HG03139 (cell line): ENCODE measurements around the gene PDIA5.

ENCODE experiments used
- ATAC-seq: cut with Tn5 transposase; IDR thresholded peaks from one replicate; pipeline ENCODE4 v1.9.1; 2021; ENCODE audit not compliant: unreplicated experiment

The PDIA5 gene

DNA sequence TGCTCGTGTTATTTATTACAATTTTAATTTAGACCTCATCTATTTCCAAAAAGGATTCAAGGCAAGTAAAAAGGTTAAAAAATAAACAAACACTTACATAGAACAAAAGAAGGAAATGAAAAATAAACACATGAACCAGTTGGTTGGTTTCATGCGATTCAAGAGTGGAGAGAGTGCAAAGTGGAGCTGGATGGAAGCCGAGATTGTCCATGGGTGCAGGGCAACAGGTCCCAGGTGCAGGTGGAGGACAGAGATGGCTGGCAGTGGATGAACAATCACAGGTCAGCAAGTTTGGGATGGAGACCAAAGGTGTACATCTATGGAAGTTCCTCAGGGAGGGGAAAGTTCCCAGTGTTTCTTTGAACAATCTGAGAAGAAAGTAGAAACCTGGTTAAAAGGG, 27.6 kb upstream of the PDIA5 start:
- no peak for ATAC-seq

DNA sequence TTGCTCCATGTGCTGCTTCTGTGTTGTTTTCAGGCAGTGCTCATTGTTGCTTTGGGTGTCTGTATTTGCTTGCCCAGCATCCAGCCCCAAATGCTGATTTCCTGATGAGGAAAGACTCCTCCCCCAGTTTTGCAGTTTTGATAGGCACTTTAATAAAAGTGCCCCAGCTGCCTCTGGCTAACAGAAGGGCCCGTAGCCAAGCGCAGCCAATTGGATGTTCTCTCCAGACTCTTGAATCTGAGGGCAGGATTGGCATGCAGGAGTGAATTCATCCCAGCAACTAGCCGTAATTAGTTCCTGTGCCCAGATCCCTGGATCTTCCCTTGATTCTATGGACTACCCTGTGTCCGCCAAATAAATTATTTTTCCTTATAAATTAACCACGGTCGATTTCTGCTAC, 24.4 kb upstream of the PDIA5 start:
- ATAC-seq: no peak

DNA sequence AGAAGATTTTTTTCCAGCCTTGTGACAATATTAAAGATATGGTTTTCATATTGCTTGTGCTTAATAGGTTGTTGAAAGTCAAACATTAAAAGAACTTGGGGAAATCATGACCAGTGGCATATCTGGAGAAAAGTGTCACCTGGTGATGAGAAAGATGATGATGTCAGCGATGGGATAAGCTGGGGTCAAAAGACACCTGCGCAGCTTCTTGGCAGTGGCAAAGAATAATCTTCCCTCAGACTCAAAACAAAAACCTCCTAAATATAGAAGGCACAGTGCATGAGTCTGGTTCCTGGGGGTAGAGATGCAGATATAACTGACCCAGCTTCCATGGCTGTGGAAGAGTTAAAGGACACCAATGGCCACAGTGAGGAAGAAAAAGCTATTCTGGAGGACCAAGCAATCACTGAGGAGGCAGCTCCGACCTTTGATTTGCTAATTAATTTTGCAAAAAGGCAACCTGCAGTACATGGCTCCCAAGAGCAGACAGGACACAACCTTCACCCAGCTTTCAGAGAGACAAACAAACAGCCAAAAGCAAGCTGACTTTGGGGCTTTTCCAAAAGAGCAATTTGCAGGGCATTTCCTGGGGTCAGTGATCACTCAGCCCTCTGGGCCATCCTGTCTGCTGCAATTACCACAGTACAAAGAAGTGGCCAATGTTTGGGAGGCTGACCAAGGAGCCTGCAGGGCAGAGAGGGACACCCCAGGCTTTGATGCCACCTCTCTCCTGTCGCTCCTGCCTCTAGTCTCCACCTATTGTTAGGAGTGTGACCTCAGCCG, 21.7 kb upstream of the PDIA5 start:
- ATAC-seq: no peak

DNA sequence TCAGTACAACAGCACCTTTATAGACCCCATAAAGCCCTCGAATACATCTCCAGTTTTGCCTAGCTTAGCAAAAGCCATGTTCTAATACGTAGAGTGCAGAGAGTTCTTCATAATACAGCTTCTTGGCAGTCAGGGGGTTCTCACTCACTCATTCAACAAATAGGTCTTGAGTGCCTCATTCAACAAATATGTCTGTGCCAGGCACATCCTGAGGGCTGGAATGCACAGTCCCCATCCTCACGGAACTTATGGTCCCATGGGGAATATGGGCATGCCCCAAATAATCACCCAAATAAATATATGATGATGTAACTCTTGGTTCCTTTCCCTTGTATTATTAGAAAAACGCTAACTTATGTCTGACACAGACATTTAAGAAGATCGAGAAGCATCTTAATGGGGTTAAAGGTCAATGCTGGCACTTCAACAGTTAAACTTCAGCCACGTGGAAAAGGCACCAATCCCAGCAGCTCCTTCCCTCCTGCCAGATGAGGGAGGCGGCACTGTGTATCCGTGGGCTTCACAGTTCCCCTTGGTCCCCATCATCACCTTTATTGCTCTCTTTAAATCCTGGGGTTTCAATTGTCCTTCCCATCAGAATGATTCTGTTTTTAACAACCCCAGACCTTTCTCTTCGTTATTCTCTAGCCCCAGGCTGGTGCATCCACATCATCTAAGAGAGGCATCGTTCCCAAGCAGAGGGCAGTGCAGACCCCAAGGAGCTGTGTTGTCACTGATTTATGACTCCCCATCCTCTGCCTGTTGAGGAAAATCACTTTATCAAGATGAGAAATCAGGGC, 20.4 kb upstream of the PDIA5 start:
- ATAC-seq: no peak

DNA sequence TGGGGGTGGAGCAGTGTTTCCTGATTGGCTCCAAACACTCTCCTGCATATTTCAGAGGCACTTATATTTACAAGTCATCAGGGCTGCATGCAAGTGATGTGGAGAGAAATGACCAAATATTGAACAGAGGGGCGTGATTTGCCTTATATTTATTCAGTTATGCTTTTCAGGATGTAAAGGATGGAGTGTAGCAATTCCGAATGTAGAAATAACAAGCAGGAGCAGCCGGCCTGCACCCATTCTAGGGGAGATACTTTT, 19.8 kb upstream of the PDIA5 start:
- no peak for ATAC-seq

DNA sequence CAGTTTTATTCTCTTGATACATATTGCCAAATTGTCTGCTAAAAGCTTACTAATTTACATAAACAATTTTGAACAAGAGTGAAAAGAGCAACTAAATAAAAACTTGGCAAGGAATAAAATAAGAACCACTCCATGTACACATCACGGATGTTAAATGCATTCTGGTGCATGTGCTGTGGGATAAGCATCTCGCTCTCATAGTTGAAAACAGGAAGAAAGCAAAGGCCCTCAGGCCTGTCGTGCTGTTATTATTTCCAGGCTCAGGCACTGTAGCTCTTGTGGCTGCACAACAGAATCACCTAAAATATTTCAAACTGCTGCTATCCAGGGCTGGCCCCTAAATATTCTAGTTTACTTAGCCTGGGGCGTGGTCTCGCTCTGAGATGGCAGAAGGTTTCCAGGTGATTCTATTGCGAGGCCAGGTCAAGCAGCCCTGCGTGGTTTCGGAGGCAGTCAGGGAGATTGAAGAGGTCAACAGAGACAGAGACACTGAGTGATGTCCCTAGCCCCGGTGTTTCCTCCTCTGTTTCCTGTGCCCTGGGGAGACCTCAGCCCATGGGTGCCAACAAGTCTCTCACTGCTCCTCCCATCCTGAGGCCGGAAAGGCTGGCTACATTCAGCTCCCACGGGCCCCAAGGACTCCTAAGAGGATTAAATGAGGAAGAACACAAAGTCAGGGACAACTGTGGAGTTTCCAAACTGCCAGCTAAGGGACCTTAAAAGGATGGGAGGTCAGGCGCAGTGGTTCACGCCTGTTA, 18.2 kb upstream of the PDIA5 start:
- ATAC-seq: no peak

DNA sequence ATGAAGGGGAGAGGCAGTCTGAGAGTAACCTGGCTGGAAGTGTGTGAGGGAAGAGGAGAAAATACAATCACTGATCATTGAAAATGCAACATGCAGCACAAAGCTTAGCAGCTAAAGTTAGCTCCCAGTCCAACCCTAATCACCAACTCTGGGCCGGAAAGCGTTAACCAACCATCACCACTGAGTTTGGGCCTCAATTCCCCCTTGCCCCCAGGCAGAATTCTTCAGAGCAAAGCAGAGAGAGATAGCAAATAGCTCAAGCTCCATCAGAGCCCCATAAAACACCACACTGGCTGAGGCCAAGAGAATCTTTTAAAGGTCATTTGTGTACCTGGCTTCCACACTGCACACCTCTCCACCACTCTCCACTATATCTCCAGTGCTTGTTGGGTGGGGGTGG, 16.2 kb upstream of the PDIA5 start:
- no peak for ATAC-seq

DNA sequence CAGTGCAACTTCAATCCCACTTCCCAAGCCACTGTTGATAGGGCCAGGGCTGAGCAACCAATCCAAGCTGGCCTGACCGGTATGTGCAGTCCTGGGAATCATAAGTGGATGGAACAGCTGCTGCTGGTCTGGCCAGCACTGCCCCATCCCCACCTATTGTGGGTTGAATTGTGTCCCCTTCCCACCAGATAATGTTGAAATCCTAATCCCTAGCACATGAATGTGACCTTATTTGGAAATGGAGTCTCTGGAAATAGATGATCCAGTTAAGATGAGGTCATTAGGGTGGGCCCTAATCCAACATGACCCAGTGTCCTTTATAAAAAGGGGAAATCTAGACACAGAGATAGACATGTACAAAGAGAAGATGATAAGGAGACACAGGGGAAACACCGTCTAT, 13.7 kb upstream of the PDIA5 start:
- no peak for ATAC-seq

DNA sequence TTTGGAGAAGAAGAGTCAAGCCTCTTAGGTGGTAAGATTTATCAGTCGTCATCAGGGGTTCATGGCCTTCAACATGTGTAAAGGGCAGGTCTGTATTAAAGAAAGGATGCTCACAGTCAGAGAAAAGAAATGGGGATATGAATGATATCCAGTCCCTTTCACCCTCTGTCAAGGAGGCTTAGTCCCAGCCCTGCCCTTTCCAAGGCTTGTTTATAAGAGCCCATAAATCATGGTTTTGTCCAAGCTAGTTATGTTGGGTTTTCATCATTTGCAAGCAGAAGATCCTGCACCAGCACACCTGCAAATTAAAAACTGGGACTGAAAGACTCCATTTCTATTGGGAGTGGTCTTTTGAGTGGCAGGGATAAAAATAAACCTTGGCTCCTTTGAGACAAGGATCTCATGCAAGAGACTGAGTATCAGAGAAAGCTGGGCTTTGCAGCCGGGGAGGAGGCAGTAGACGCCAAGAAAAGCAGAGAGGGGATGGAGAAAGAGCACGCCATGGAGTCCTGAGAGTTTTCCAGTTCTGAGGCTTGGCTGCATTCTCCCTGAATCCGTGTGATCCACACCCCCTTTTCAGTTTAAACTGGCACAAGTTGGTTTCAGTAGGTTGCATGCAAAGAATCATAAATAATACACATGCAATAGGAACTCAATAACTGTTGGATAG, 12.6 kb upstream of the PDIA5 start:
- ATAC-seq: no peak

DNA sequence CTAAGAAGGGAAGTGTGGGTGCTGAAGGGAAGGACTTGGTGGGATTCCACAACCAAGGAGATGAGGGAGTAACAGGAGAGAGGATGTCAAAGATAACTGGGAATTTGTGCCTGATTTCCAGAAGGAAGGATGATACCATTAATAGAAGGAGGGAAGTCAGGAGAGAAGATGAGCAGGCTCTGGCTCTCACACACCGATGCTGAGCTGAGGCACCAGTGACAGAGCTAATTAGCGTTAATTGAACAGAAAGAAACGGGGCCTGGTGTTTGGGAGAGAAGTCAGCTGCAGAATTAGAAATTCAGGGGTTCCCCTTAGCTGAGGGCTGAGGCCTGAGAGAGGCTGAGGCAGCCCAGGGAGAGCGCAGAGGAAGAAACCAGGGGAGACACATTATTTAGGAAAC, 11.9 kb upstream of the PDIA5 start:
- no peak for ATAC-seq

DNA sequence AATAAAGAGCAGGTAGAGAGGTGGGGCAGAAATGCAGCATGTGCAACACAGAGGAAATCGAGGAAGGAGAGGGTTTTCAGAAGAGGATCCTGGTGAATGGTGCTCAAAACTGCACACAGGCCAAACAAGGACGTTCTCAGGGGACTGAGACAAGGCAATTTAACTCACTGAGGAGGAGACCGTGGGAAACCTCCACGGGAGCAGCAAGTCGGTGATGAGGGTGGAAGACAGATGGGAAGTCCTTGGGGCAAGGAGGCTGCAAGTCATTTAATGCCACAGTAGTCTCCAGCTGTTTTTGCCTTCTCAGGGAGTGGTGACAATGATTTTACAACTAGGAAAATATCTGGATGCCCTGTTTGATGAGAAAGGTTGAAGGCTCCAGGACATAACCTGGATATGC, 11.5 kb upstream of the PDIA5 start:
- no peak for ATAC-seq

DNA sequence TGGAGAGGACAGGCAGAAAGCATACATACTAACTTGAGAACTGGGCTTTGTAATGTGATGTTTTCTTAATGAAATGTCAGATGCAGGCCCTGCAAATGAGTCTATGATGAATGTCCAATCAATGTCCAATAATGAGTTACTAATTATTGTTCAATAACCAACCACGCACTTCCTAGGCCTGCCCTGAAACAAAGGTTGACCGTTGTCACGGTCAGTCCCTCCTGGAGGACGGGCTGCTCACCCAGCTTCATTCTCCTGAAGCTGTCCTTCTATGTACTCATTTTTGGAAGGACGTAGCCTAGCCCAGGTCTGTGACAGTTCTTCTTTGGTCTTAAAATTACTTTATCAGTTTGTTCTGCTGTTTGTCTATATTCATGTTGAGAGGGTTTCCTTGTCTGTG, 8.3 kb upstream of the PDIA5 start:
- no peak for ATAC-seq

DNA sequence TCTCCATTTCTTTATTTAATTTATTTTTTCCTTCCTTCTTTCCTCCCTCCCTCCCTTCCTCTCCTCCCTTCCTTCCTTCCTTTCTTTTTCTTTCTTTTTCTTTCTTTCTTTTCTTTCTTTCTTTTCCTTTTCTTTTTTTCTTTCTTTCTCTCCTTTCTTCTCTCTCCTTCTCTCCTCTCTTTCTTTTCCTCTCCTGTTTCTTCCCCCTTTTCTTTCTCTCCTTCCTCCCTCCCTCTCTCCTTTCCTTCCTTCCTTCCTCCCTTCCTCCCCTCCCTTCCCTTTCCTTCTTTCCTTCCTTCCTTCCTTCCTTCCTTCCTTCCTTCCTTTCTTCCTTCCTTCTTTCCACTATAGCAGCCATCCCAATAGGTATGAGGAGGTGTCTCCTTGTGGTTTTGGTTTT, 6.8 kb upstream of the PDIA5 start:
- no peak for ATAC-seq

DNA sequence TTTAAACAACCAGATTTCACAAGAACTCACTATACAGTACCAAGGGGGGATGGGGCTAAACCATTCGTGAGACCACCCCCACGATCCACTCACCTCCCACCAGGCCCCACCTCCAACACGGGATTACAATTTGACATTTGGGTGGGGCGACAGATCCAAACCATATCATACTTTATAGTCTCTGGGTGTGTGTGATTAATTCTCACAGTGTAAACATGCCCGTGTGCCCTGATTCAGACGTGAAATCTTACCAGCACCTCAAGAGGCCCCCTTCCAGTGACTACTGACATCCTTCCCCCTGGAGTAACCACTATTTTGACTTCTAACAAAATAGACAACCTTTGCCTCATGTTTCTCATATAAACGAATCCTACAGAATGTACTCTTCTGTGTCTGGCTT, 5.0 kb upstream of the PDIA5 start:
- ATAC-seq: no peak

DNA sequence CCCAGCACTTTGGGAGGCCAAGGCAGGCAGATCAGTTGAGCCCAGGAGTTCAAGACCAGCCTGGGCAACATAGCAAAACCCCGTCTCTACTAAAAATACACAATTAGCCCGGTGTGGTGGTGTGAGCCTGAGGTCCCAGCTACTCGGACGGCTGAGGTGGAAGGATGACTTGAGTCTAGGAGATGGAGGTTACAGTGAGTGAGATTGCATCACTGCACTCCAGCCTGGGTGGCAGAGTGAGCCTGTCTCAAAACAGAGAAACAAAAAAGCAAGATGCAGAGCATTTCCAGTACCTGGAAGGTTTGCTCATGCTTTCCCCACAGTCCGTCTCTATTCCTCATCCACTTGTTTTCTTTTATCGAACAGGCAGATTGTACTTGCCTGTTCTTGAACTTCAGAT, 3.8 kb upstream of the PDIA5 start:
- no peak for ATAC-seq

DNA sequence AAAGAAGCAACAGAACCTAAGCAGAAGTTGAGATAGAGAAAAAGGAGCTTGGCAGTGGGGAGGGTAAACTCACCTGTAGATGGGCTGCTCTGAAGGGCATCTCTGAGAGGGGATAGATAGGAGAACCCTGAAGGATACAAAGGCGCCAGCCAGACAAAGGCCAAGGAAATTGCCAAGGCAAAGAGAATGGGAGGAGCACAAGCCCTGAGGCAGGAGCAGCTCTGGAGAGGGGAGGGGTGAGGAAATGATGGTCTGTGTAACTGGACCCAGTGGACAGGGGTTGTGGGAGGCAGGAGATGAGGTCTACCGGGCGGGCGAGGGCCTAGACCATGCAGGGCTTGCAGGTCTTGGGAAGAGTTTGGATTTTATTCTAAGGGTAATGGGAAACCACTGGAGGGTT, 2.3 kb upstream of the PDIA5 start:
- no peak for ATAC-seq

DNA sequence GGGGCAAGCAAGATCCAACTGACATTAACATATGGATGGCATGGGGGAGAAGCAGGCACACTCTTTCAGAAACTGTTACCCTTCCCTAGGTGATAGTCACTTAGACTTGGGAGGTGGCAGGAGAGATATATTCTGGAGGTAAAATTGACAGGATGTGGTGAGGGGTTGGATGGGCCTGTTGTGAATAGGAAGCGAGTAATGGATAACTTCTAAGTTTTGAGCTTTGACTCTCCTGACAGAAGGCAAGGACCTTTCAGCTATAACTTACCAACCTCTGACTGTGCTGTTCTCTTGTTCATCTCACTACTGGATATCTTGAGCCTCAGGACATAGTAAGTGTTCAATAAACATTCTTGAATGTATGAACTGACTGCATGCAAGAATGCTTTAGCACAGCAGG, 1.9 kb upstream of the PDIA5 start:
- ATAC-seq: no peak

DNA sequence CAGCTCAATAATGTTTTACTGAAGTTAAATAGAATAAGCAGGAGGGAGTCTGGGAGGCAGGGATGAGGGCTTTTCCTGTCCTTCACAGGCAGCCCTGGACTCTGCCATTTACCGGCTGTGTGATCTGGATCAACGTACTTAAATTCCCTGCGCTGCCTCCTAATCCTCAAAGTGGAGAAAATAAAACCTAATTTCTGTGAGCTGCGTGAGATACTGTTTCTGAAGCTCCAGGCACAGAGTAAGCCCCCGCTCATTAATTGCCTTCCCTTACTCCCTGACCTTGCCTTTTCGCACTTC, 278 bp upstream of the PDIA5 start:
- ATAC-seq: no peak

DNA sequence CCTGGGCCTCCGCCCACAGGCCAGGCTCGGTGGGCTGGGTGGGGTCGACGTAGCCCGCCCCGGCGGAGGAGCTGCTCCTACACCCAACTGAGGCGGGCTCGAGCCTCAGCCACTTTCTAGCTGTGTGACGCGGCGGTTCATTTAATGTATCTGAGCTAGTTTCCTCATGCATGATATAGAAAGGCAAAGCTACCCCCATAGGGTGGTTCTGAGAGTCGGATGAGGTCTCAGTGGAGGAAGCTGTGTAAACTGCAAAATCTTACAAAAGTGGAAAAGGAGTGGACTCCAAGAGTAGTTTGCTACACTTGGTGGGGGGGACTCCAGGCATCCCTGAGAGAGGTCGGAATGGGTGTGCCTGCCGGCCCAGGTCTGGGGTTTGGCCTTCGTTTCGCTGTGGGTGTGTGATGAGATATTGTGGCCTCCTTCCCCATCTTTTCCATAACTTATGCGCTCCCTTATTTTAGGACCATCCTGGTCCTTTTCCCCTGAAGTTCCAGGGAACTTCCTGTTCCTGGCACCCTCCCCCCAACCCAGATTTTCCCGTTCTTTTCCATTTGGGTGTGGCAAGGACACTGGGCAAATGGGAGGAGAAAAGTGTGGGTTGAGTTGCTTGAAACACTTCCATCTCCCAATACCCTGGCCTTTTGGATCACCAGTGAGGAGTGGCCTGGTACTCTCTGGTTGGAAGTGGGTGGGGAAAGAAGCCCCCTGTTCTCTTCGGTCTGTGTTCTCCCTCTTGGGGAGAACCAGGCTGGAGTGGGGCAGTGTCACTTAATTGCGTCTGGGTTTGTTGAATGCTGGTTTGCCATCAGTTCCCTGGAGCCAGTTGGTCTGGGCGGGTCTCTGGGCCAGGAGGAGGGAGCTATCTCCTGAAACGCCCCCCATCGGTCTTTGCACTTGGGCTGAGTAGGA, 1.1 kb downstream of the PDIA5 start:
- peak; percentile 24 for ATAC-seq

DNA sequence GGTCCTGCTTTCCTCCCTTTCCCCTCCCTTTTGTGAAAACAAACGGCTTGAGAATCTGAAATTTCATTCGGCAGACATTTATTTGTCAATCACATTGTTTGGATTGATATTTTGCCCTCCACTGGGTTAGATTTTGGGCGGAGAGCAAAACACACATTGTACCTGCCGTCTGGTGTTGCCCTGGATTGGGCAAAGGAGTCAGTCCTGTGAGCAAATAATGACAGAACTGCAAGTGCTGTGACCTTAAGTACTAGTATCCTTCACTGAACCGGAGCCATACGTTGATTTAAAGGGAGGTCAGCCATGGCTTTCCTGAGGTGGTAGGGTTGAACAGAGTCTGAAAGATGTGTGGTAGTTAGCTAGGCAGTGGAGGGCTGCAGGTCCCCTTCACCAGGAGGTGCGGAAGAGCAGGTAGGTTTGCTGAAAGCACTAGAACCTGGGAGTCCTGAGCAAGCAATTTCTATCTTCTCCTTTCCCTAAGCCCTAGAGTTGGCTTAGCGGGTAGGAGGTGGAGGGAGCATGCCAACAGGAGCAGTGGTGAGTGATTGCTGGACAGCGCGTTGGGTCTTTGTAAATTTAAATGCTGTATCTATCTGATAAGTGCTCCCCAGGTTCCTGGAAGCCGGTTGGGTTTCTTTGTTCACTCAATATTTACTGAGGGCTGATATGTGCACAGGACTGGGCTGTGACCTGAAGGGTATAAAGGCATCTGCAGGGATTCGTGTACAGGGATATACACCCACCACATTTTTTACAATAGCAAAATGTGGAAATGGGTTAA, 2.0 kb downstream of the PDIA5 start:
- ATAC-seq: no peak
